IMR-90 (cell line): ENCODE measurements around the gene APOL3. TPM values are rescaled to one million over a fixed set of nuclear protein-coding genes. Genes with fewer than 3 reads are reported as not detected.

Source experiments
- ATAC-seq: fragments of 200-7000 bp; cut with Tn5 transposase; 2 replicates; pipeline ENCODE4 v1.9.1; 2020; ENCODE audit warnings: low read depth, mild to moderate bottlenecking, moderate library complexity
- BruUV-seq: library from RNA; stranded (reverse); fragments of 400-500 nt; replicated peaks from 2 replicates; lab custom pipeline; 2021; lab: Mats Ljungman, UMichigan
- CTCF ChIA-PET: fragments of 300-600 bp; formaldehyde crosslinking; extraction: SDS; loops from one replicate; lab custom pipeline; 2021; ENCODE audit warnings: antibody characterized with exemption; lab: Yijun Ruan, JAX
- POLR2A ChIA-PET: fragments of 300-600 bp; sonication (Branson Sonifier 250); formaldehyde crosslinking; loops from one replicate; lab custom pipeline; 2022; ENCODE audit warnings: antibody characterized with exemption; ENCODE audit not compliant: unreplicated experiment; lab: Charles Lee
- DNase-seq: peaks from one replicate; pipeline ENCODE4 v3.0.0; 2013
- H2AFZ ChIP-seq: replicated peaks from 2 replicates; pipeline ENCODE3; 2013; ENCODE audit warnings: low read length, mild to moderate bottlenecking; ENCODE audit not compliant: poor library complexity
- H2AK5ac ChIP-seq: 2 replicates; pipeline ENCODE4 v1.6.1; 2013; ENCODE audit warnings: low read depth, low read length, inconsistent platforms
- H2AK9ac ChIP-seq: replicated peaks from 2 replicates; pipeline ENCODE3; 2013; ENCODE audit warnings: mild to moderate bottlenecking, low read depth, low read length, moderate library complexity; ENCODE audit not compliant: poor library complexity
- H2BK120ac ChIP-seq: 2 replicates; pipeline ENCODE4 v1.6.1; 2013; ENCODE audit warnings: low read depth, low read length, inconsistent platforms
- H2BK15ac ChIP-seq: 3 replicates; pipeline ENCODE4 v1.6.1; 2013; ENCODE audit warnings: low read depth, low read length, inconsistent platforms
- H2BK20ac ChIP-seq: 2 replicates; pipeline ENCODE4 v1.6.1; 2013; ENCODE audit warnings: low read depth, mild to moderate bottlenecking, inconsistent platforms, low read length, moderate library complexity
- H2BK5ac ChIP-seq: 2 replicates; pipeline ENCODE4 v1.6.1; 2013; ENCODE audit warnings: mild to moderate bottlenecking, low read depth, low read length, inconsistent platforms; ENCODE audit not compliant: poor library complexity, severe bottlenecking
- H3K14ac ChIP-seq: replicated peaks from 2 replicates; pipeline ENCODE4 v1.6.1; 2013; ENCODE audit warnings: low read depth, low read length, inconsistent platforms
- H3K18ac ChIP-seq: 2 replicates; pipeline ENCODE4 v1.6.1; 2013; ENCODE audit warnings: low read depth, low read length, control low read depth
- H3K23ac ChIP-seq: 2 replicates; pipeline ENCODE4 v1.6.1; 2013; ENCODE audit warnings: low read depth, low read length, inconsistent platforms
- H3K27ac ChIP-seq: 2 replicates; pipeline ENCODE4 v1.5.1; 2013; ENCODE audit warnings: mild to moderate bottlenecking, control low read depth, low read length; ENCODE audit not compliant: insufficient read depth
- H3K27me3 ChIP-seq: 2 replicates; pipeline ENCODE4 v1.6.1; 2013; ENCODE audit warnings: low read length; ENCODE audit not compliant: control insufficient read depth, insufficient read depth
- H3K36me3 ChIP-seq: 2 replicates; pipeline ENCODE4 v1.6.1; 2013; ENCODE audit warnings: low read length, mixed read lengths; ENCODE audit not compliant: control insufficient read depth, insufficient read depth
- H3K4ac ChIP-seq: 2 replicates; pipeline ENCODE4 v1.6.1; 2013; ENCODE audit warnings: low read depth, low read length, inconsistent platforms
- H3K4me1 ChIP-seq: 2 replicates; pipeline ENCODE4 v1.6.1; 2013; ENCODE audit warnings: low read length, mixed read lengths; ENCODE audit not compliant: control insufficient read depth, insufficient read depth
- H3K4me2 ChIP-seq: 2 replicates; pipeline ENCODE4 v1.6.1; 2013; ENCODE audit warnings: low read depth, mild to moderate bottlenecking, control low read depth, low read length, moderate library complexity
- H3K4me3 ChIP-seq: 2 replicates; pipeline ENCODE4 v1.5.1; 2013; ENCODE audit warnings: low read depth, mild to moderate bottlenecking, control low read depth, low read length, moderate library complexity; ENCODE audit not compliant: insufficient read depth
- H3K56ac ChIP-seq: 2 replicates; pipeline ENCODE4 v1.6.1; 2013; ENCODE audit warnings: low read length, inconsistent platforms; ENCODE audit not compliant: insufficient read depth; ENCODE audit errors: extremely low read depth
- H3K79me1 ChIP-seq, 2 experiments: 2 replicates each; pipeline ENCODE4 v1.6.1; 2013; ENCODE audit warnings: low read length in 2 of 2, inconsistent platforms in 1 of 2, low read depth in 1 of 2
- H3K9ac ChIP-seq: 2 replicates; pipeline ENCODE4 v1.6.1; 2013; ENCODE audit warnings: low read depth, low read length, control low read depth
- H3K9me1 ChIP-seq: 2 replicates; pipeline ENCODE4 v1.6.1; 2013; ENCODE audit warnings: low read length, inconsistent platforms; ENCODE audit not compliant: insufficient read depth
- H3K9me3 ChIP-seq: 2 replicates; pipeline ENCODE4 v1.6.1; 2013; ENCODE audit warnings: low read length; ENCODE audit not compliant: control insufficient read depth, insufficient read depth
- H4K20me1 ChIP-seq: 2 replicates; pipeline ENCODE4 v1.6.1; 2013; ENCODE audit warnings: low read length, inconsistent platforms; ENCODE audit not compliant: insufficient read depth
- H4K5ac ChIP-seq: 2 replicates; pipeline ENCODE4 v1.6.1; 2013; ENCODE audit warnings: mild to moderate bottlenecking, low read depth, low read length, control low read depth
- H4K8ac ChIP-seq, 2 experiments: 2 replicates each; pipeline ENCODE4 v1.6.1; 2013; ENCODE audit warnings: low read depth in 2 of 2, low read length in 2 of 2, control low read depth in 1 of 2, inconsistent platforms in 1 of 2
- H4K91ac ChIP-seq: 2 replicates; pipeline ENCODE4 v1.6.1; 2013; ENCODE audit warnings: low read depth, low read length, inconsistent platforms; ENCODE audit not compliant: insufficient read depth
- BHLHE40 ChIP-seq: fragments of 150-350 bp; IDR thresholded peaks from 2 replicates; pipeline ENCODE4 v1.6.1; 2016; ENCODE audit warnings: mild to moderate bottlenecking, low read depth, low read length
- CEBPB ChIP-seq: IDR thresholded peaks from 2 replicates; pipeline ENCODE4 v1.6.1; 2012; ENCODE audit warnings: low read depth, low read length, improper control_type of control experiment
- CHD1 ChIP-seq: IDR thresholded peaks from 2 replicates; pipeline ENCODE4 v1.6.1; 2012; ENCODE audit warnings: low read depth, low read length, improper control_type of control experiment
- FOS ChIP-seq: fragments of 150-350 bp; IDR thresholded peaks from 2 replicates; pipeline ENCODE4 v1.6.1; 2016; ENCODE audit warnings: low read depth, low read length
- MAFK ChIP-seq: IDR thresholded peaks from 2 replicates; pipeline ENCODE4 v1.6.1; 2012; ENCODE audit warnings: low read depth, low read length, improper control_type of control experiment
- MXI1 ChIP-seq: IDR thresholded peaks from 2 replicates; pipeline ENCODE4 v1.6.1; 2012; ENCODE audit warnings: low read depth, mild to moderate bottlenecking, low read length, moderate library complexity, borderline replicate concordance
- NFE2L2 ChIP-seq: fragments of 150-350 bp; IDR thresholded peaks from 2 replicates; pipeline ENCODE4 v1.6.1; 2016; ENCODE audit warnings: low read depth, mild to moderate bottlenecking, low read length
- RAD21 ChIP-seq: IDR thresholded peaks from 2 replicates; pipeline ENCODE4 v1.6.1; 2012; ENCODE audit warnings: low read length, improper control_type of control experiment
- RCOR1 ChIP-seq: IDR thresholded peaks from 2 replicates; pipeline ENCODE4 v1.6.1; 2012; ENCODE audit warnings: mild to moderate bottlenecking, low read length, improper control_type of control experiment; ENCODE audit not compliant: insufficient replicate concordance
- RFX5 ChIP-seq: IDR thresholded peaks from 2 replicates; pipeline ENCODE4 v1.8.0; 2012; ENCODE audit warnings: low read depth, mild to moderate bottlenecking, low read length, moderate library complexity
- WGBS, 2 experiments: methylation state at CpG; one replicate each; pipeline versions ENCODE4 v1.1.5 to v1.1.7; 2013; ENCODE audit warnings: missing lambda C conversion rate in 2 of 2; ENCODE audit not compliant: insufficient read length in 1 of 2; ENCODE audit errors: extremely low coverage in 2 of 2; 5-methylcytosine and 5-hydroxymethylcytosine counted together
- dilution Hi-C: fragments of 300-500 bp; cut with HindIII; formaldehyde crosslinking; loops from one replicate; pipeline ENCODE4 v1.14.3; 2018; ENCODE audit warnings: low sequenced_read_pairs; ENCODE audit not compliant: unreplicated experiment
- in situ Hi-C: fragments of 300-500 bp; cut with MboI; formaldehyde crosslinking; loops from 3 replicates; pipeline ENCODE4 v1.14.3; 2019; ENCODE audit warnings: low sequenced_read_pairs, inconsistent platforms, mixed read lengths
- intact Hi-C: fragments of 100-400 bp; cut with micrococcal nuclease; formaldehyde crosslinking; loops from 2 replicates; pipeline ENCODE4 v1.10.0; 2022
- polyA plus RNA-seq, 3 experiments: library from polyadenylated mRNA; depleted of rRNA; stranded (reverse); fragments of >200 nt; gene quantifications; 2 replicates each; pipeline ENCODE4 v1.2.3, GENCODE V29; 2012; ENCODE audit warnings: low replicate concordance in 1 of 3
- total RNA-seq: library from RNA; depleted of rRNA; stranded (reverse); fragments of >200 nt; gene quantifications from 2 replicates; pipeline ENCODE4 v1.2.3, GENCODE V29; 2012
- TF ChIP-seq, protein P1 (sequence below): fragments of 150-350 bp; IDR thresholded peaks from 2 replicates; pipeline ENCODE4 v1.6.1; 2016; ENCODE audit warnings: low read depth, mild to moderate bottlenecking, low read length, moderate library complexity, borderline replicate concordance
- TF ChIP-seq, protein P2 (sequence below): conservative IDR thresholded peaks from 2 replicates; pipeline ENCODE4 v1.5.1; 2012; ENCODE audit warnings: mild to moderate bottlenecking, low read depth, low read length, improper control_type of control experiment

Gene APOL3
- total and polyA plus RNA-seq, 2 of the 4 experiments (the other 2 are of a cell fraction) = 1.4 to 2.3 TPM

GRCh38 chr22:36199001-36199551 lies 38.5 kb upstream of the APOL3 start:
- peaks cover 0 to 8% of the 10 kb centered on the region in 2 experiments; a peak in 1 of 4 replicates for H3K79me1 ChIP-seq
- H3K9ac ChIP-seq = no peak overlapping the region
- no peak overlapping the region for H2BK120ac ChIP-seq
- H2BK15ac ChIP-seq = no peak overlapping the region
- dilution Hi-C loops = no loop called here
- no peak overlapping the region for H3K56ac ChIP-seq
- no peak for DNase-seq
- no peak overlapping the region for H2BK5ac ChIP-seq
- POLR2A ChIA-PET = no interaction called here
- no peaks in the 10 kb centered on the region for H3K9me3 ChIP-seq
- no peaks in the 10 kb centered on the region; the same call in 1 of the 2 replicates for H3K27me3 ChIP-seq
- H3K4me3 ChIP-seq = no peak overlapping the region
- WGBS, 2 experiments = 87% methylated on average over 3 of the region's 5 CpGs; no CpG with 5 or more reads in 1 of the 2 experiments
- in situ Hi-C loops = loop anchor here (10.0 kb wide), 1 partner anchor 286 kb away; the partner anchor contains the start of gene TXN2
- no peak overlapping the region for H2AK9ac ChIP-seq
- H2AFZ ChIP-seq = peak overlapping the region; percentile 29
- no peaks in the 10 kb centered on the region for H4K20me1 ChIP-seq
- H3K4ac ChIP-seq = no peak overlapping the region
- intact Hi-C loops = no loop called here
- CTCF ChIA-PET = no interaction called here
- H4K8ac ChIP-seq = no peak overlapping the region
- no peak for TF ChIP-seq MXI1
- no peak for TF ChIP-seq MAFK
- TF ChIP-seq RAD21 = no peak
- no peak for TF ChIP-seq RCOR1
- TF ChIP-seq CEBPB = no peak
- no peak for TF ChIP-seq FOS
- no peak for TF ChIP-seq CHD1
- TF ChIP-seq NFE2L2 = no peak
- TF ChIP-seq RFX5 = no peak
- no peak for TF ChIP-seq BHLHE40
- TF ChIP-seq, protein P1, sequence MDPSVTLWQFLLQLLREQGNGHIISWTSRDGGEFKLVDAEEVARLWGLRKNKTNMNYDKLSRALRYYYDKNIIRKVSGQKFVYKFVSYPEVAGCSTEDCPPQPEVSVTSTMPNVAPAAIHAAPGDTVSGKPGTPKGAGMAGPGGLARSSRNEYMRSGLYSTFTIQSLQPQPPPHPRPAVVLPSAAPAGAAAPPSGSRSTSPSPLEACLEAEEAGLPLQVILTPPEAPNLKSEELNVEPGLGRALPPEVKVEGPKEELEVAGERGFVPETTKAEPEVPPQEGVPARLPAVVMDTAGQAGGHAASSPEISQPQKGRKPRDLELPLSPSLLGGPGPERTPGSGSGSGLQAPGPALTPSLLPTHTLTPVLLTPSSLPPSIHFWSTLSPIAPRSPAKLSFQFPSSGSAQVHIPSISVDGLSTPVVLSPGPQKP = no peak
- TF ChIP-seq, protein P2, sequence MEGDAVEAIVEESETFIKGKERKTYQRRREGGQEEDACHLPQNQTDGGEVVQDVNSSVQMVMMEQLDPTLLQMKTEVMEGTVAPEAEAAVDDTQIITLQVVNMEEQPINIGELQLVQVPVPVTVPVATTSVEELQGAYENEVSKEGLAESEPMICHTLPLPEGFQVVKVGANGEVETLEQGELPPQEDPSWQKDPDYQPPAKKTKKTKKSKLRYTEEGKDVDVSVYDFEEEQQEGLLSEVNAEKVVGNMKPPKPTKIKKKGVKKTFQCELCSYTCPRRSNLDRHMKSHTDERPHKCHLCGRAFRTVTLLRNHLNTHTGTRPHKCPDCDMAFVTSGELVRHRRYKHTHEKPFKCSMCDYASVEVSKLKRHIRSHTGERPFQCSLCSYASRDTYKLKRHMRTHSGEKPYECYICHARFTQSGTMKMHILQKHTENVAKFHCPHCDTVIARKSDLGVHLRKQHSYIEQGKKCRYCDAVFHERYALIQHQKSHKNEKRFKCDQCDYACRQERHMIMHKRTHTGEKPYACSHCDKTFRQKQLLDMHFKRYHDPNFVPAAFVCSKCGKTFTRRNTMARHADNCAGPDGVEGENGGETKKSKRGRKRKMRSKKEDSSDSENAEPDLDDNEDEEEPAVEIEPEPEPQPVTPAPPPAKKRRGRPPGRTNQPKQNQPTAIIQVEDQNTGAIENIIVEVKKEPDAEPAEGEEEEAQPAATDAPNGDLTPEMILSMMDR = no peak
- H2BK20ac ChIP-seq = no peak overlapping the region
- no peak for ATAC-seq
- H3K9me1 ChIP-seq = peaks cover 12% of the 10 kb centered on the region
- no peak overlapping the region for H3K4me2 ChIP-seq
- BruUV-seq = no TSS peak
- peak overlapping the region; percentile 43; the same call in 1 of the 2 replicates for H3K14ac ChIP-seq
- H4K91ac ChIP-seq = no peak overlapping the region
- no peak overlapping the region for H4K5ac ChIP-seq
- no peak overlapping the region for H3K27ac ChIP-seq
- H3K23ac ChIP-seq = no peak overlapping the region
- H3K18ac ChIP-seq = no peak overlapping the region
- peak overlapping the region; percentile 82 for H2AK5ac ChIP-seq
- no peaks in the 10 kb centered on the region for H3K36me3 ChIP-seq
- H3K4me1 ChIP-seq = peaks cover 13% of the 10 kb centered on the region
